A204.1 (cell line): Measurements from ENCODE around the gene KIF26A.

Experiments used
- FAIRE-seq: peaks from 2 replicates; lab custom pipeline; 2012; peaks lifted over from hg19 to GRCh38; lab: Jason Lieb, UNC

The KIF26A gene

GRCh38 chr14:104179126-104179525, 40.7 kb downstream of the KIF26A start:
- FAIRE-seq: no peak

- no peak for FAIRE-seq
Observed at GRCh38 chr14:104179564-104180129, 41.3 kb downstream of the KIF26A start.

DNA sequence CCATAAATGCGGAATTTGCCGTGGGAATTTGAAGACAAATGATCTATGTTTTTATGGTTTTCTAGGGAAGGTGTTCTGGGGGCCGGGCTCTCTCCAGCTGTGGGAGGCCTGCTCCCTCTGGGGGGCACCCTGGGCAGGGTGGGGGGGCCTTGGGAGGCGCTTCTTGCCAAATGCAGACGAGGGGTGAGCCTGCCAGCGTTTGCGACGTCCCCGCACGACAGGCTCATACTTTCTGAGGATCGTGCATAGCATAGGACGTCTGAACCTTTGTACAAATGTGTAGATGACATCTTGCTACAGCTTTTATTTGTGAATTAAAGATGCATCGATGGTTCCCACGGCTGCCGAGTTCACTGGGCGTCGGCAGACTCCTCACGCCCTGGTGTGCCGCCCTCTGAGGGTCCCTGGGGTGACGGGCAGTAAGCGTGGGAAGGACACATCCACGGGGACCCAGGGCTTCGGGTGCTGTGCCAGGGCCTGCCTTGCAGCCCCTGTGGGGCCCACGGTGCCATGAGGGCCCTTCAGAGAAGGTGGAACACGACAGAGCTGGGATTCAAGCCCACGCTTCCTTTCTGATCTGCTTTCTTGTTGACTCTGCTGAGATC, 42.3 kb downstream of the KIF26A start:
- FAIRE-seq: no peak

DNA sequence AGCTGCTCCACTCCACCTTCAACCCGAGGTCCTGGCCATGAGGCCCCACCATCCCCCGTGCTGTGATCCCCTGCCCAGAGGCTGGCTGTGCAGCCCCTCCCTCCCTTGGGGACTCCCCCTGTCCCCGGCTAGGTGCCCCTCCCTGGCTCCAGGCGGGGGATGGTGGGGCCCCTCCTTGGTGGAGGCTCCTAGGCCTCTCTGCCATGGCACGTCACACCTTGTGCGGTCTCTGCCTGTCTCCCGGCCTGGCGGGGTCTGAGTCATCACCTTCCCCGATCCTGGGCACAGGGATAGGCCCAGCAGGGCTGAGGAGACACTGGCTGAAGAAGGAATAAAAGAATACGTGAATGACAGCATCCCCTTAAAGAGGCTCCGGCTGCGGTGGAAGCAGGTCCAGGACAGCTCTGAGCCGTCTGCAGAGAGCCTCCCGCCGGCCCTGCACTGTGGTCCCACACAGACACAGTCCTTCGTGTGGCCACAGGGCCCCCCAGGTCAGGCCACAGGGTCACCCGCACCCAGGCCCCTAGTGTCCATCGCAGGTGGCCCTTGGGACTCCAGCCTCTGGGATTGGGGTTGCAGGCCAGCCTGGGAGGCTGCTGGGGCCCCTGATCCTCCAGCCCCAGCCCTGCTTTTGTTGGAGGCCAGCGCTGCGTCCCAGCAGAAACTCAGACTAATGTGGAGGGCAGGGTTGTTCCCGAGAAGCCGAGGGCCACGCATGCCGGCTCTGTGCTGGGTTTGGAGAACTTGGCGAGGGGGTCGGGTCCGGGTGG, 43.6 kb downstream of the KIF26A start:
- FAIRE-seq: no peak

GRCh38 chr14:104182857-104183425, 44.6 kb downstream of the KIF26A start:
- no peak for FAIRE-seq

GRCh38 chr14:104183796-104184195, 45.4 kb downstream of the KIF26A start:
- no peak for FAIRE-seq

DNA sequence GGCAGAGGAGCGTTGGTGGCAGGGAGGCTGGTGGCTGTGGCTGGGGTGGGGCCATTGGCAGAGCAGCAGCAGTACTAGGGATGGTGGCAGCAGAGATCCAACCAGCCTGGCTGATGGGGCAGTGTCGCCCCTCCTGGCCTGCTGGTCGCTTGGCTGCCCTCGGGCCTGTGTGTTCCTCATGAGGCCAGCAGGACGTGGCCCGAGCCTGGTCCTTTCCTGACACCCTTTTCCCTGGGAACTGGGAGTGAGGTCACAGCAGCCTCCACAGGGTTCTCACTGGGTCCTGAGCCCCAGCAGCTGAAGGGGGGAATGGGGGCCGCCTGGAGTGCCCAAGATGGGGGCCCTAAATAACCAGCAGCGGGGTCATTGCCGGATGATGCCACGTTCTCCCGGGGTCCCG, 46.1 kb downstream of the KIF26A start:
- no peak for FAIRE-seq

DNA sequence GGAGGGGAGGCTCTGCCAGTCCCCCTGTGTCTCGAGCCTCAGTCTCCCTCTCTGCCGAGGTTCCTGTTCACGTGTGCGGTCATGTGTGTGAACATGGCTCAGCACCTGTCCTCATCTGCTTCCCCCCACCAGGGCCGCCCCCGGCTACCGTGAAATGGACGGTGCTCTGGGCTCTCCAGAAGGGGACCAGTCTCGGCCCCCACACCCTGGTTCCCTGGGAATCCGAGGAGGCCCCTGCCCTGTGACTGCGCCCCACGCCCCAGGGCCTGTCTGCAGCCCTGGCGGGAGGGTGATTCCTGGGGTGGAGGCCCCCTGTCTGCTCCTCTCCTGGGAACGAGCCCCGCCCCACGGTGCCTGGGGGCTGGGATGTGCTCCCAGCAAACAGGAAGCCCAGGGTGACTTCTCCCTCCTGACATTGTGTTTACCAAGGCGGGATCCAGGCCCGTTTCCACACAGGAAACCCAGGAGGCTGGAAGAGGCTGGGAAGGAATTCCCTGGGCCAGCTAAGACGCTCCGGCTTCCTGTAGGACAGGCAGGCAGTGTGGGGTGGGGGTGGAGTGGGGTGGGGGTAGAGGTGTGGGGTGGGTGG, 46.6 kb downstream of the KIF26A start:
- FAIRE-seq: no peak

DNA sequence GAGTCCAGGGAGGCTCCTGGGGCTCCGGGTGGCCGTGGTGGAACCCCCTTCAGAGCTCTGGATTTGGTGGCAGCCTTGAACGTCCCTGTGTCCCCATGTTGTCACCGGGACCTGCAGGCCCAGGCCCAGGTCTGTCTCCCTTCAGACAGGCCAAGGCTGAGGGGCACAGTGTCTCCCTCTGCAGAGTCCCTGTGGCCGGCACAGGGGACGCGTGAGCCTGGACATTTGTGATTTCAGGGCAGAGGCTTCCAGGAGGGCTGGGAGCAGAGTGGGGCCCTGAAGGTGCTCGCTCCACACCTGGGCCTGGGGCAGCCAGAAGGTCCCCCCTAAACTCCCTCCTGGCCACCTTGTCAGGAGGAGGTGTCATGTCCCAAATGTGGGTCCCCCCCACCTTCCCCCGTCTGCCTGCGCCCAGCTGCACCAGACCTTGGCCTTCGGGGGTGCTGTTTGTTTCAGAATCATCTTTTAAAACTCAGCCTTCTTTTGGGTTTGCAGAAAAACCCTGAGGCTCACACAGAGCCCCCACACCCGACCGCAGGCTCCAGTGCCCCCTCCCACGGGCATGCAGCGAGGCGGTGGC, 47.6 kb downstream of the KIF26A start:
- FAIRE-seq: no peak

GRCh38 chr14:104186575-104186974, 48.2 kb downstream of the KIF26A start:
- FAIRE-seq: no peak

DNA sequence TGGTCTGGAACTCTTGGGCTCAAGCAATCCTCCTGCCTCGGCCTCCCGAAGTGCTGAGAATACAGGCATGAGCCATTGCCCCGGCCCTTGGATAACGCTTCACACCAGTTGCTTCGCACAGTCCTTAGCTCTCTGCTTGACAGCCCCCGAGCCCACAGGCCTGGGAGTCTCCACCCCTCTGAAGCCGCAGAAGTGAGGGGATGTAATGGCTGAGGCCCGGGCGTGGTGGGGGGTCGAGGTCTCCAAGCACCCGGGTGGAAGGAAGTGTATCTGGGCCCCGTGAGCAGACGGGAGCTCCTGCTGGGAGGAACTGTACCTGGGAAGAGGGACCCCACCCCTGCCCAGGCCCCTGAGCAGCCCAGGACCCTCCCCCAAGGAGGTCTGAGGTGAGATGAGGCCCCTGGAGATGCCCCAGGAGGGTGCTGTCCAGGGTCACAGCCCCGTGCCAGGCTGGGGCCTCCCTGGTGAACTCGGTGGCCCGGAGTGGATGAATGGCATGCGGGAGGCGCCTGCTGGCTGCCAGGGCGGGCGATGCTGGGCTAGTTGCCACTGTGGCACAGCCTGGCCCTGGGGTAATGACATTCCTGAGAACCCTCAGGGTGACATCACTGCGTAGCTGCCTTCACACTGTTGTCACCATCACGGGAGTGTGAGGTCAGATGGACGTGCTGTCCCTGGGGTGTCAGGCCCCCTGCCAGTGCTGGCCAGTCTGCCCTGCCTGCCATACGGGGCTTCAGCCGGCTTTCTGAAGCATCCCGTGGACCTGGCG, 48.9 kb downstream of the KIF26A start:
- no peak for FAIRE-seq

GRCh38 chr14:104187931-104188726, 49.7 kb downstream of the KIF26A start:
- FAIRE-seq: no peak

DNA sequence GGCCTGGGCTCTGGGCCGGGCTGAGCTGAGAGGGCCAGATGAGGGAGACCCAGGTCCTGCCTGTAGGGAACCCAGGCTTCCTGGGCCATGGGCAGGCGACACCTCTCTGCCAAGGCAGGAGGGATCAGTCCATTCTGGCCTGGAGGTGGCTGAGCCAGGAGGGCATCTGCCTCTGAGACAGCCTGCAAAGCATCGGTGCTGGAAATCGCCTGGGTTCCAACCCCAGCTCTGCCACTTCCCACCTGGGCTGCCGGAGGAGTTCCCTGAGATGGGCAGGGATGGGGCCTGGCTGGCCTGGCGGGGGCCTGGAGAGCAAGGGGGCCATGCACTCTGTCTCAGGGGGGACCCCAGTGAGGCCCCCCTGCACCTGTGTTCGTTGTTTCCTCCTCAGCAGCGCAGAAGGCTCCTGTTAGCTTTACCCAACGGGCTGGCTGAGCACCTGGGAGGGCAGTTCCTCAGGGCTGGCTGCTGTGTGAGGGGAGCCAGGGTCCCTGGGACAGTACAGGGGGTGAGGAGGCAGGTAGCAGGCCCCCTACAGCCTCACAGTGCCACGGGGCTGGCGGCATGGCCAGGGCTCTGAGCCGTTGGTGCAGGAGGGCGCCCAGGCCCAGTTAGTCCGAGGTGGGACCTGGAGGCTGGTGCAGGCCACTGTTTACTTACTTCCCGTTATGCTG, 50.5 kb downstream of the KIF26A start:
- FAIRE-seq: no peak

DNA sequence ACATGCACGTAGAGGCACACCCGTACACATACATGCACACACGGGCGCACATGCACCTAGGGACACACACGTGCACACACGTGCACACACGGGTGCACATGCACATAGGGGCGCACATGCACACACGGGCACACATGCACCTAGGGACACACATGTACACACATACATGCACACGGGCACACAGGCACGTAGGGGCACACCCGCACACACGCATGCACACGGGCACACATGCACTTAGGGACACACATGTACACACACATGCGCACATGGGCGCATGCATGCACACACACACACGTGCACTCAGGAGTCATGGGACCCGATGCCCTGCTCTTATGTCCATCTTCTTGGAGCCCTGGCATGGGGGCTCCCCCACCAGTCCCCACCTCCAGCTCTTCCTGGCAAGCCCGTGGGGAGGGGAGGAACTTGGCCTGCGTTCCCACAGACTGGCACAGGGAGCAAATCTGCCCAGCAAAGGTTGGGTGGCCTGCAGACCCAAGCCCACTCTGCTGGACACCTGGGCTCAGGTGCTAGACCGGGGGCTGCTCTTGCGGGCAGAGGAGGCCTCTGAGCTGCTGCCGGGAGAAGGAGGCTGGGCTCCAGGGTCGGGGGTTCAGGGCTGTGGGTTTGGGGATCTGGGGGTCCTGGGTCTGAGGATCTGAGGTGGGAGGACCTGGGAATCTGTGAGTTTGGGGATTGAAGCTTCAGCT, 51.4 kb downstream of the KIF26A start:
- no peak for FAIRE-seq

DNA sequence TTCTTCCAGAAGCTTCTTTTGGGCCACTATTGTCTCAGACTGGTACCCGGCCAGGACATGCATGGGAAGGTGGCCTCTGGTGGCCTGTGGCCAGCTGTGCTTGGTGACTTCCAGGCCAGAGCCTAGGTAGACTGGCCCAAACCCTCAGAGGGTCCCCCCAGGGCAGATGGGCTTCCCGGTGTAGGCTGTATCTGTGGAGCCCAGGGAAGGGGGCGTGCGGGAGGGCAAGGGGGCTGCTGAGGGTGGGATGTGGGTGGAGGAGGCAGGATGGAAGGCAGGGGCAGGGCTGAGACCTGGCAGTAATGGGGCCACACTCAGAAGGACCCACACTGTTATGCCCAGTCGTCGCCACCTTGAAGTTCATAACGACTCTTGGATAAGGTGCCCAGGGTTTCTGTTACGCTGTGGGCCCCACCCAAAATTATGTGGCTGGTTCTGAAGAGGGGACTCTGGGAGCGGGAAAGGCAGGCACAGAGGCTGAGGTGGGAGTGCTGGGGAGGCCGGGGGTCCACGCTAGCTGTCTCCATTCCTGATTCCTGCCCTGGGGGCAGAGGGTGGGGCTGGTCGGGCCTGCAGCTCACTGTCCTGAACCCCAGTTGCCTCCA, 52.1 kb downstream of the KIF26A start:
- FAIRE-seq: no peak

DNA sequence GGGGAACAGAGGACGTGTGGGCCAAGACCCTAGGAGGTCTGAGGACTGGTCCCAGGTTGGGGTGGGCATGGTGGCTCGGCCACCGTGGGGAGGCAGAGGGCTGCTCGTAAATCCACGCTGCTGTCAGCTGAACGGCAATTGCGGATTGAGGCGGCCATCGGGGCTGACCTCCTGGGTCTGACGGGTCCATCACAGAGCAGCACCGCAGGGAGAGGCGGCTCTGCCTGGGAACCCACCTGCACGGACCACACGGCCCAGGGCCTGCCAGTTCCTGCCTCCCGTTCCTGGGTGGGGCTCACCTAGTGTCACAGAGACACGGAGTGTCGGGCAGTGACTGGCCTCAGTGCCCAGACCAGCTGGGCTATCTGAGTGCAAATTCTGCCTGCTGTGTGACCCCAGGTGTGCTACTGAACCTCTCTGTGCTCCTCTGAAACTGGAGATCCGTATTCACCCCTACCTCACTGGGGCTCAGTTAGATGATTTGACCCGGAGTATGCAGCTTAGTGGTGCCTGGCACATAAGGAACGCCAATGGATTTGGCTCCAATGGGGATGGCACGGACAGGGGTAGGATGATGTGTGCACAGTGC, 53.1 kb downstream of the KIF26A start:
- FAIRE-seq: no peak

GRCh38 chr14:104192146-104192882, 53.9 kb downstream of the KIF26A start:
- FAIRE-seq: no peak

DNA sequence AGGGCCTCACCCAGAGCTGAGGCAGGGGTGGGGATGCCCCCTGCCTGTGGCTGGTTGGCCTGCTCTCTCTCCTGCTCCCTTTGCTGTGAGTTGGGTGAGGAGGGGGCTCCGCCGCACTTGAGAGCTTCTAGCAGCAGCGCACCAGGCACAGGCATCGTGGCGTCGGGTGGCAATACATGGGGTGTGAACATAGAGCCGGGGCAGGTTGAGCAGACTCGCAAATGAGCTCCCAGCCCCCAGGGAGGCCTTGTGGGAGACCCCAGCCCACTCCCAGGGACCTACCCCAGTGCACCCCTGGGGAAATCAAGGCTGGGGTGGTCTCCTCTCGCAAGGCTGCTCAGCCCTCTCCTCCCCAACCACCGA, 54.5 kb downstream of the KIF26A start:
- no peak for FAIRE-seq
